H1 (cell line): ENCODE measurements around the gene GNG7. TPM values are rescaled to one million over a fixed set of nuclear protein-coding genes. Genes with fewer than 3 reads are reported as not detected.

Experiments
- CTCF ChIA-PET: fragments of 300-600 bp; sonication (Branson Sonifier 250); formaldehyde crosslinking; loops from one replicate; lab custom pipeline; 2021; ENCODE audit not compliant: partially characterized antibody; lab: Charles Lee
- POLR2A ChIA-PET: fragments of 300-600 bp; sonication (Branson Sonifier 250); formaldehyde crosslinking; loops from one replicate; lab custom pipeline; 2021; ENCODE audit warnings: inconsistent platforms; ENCODE audit not compliant: partially characterized antibody; lab: Charles Lee
- DNase-seq, 2 experiments: peaks; one replicate each; pipeline versions ENCODE4 v3.0.0 to v3.0.0-alpha.2; 2010 to 2022; ENCODE audit warnings: low spot score in 2 of 2, low read depth in 1 of 2, mixed read lengths in 1 of 2
- FAIRE-seq: peaks from 2 replicates; lab custom pipeline; 2011; peaks lifted over from hg19 to GRCh38; lab: Jason Lieb, UNC
- H2AFZ ChIP-seq: 2 replicates; pipeline ENCODE4 v1.8.1; 2012; ENCODE audit warnings: low read length, inconsistent platforms
- H2AK5ac ChIP-seq: 2 replicates; pipeline ENCODE4 v1.6.1; 2013; ENCODE audit warnings: low read depth, low read length
- H2BK120ac ChIP-seq: replicated peaks from 2 replicates; pipeline ENCODE3; 2013; ENCODE audit warnings: low read depth, low read length, inconsistent platforms
- H2BK12ac ChIP-seq: 2 replicates; pipeline ENCODE4 v1.6.1; 2013; ENCODE audit warnings: low read depth, low read length
- H2BK15ac ChIP-seq: 2 replicates; pipeline ENCODE4 v1.6.1; 2013; ENCODE audit warnings: low read length
- H2BK20ac ChIP-seq: 2 replicates; pipeline ENCODE4 v1.6.1; 2013; ENCODE audit warnings: low read length
- H2BK5ac ChIP-seq: 2 replicates; pipeline ENCODE4 v1.6.1; 2013; ENCODE audit warnings: low read depth, low read length
- H3K14ac ChIP-seq: 2 replicates; pipeline ENCODE4 v1.6.1; 2013; ENCODE audit warnings: inconsistent platforms; ENCODE audit not compliant: insufficient read length
- H3K18ac ChIP-seq: 2 replicates; pipeline ENCODE4 v1.6.1; 2013; ENCODE audit warnings: low read length; ENCODE audit errors: extremely low read depth
- H3K23ac ChIP-seq: 2 replicates; pipeline ENCODE4 v1.6.1; 2013; ENCODE audit warnings: inconsistent platforms; ENCODE audit not compliant: insufficient read length
- H3K23me2 ChIP-seq: 2 replicates; pipeline ENCODE4 v1.6.1; 2013; ENCODE audit warnings: low read depth, low read length
- H3K27ac ChIP-seq: 2 replicates; pipeline ENCODE4 v1.6.1; 2011; ENCODE audit warnings: low read depth, low read length, inconsistent platforms
- H3K27me3 ChIP-seq, 4 experiments: replicated peaks in 1 of 4; 1 replicate in 1 of 4; 2 replicates in 3 of 4; pipeline versions ENCODE4 v1.6.1 to v1.8.1; 2011 to 2013; ENCODE audit warnings: low read length in 3 of 4, mild to moderate bottlenecking in 3 of 4, inconsistent platforms in 2 of 4, mixed read lengths in 2 of 4, moderate library complexity in 1 of 4; ENCODE audit not compliant: control insufficient read depth in 3 of 4, insufficient read depth in 3 of 4; ENCODE audit errors: extremely low read depth in 1 of 4
- H3K36me3 ChIP-seq, 4 experiments: 2 replicates each; pipeline versions ENCODE4 v1.6.1 to v1.8.1; 2011 to 2013; ENCODE audit warnings: mild to moderate bottlenecking in 4 of 4, low read length in 3 of 4, moderate library complexity in 2 of 4, control low read depth in 1 of 4, inconsistent platforms in 1 of 4; ENCODE audit not compliant: insufficient read depth in 4 of 4, control insufficient read depth in 2 of 4
- H3K4ac ChIP-seq: replicated peaks from 2 replicates; pipeline ENCODE3; 2013; ENCODE audit warnings: low read length, low read depth, mixed read lengths, inconsistent platforms; ENCODE audit not compliant: insufficient read length
- H3K4me1 ChIP-seq, 4 experiments: replicated peaks in 1 of 4; 1 replicate in 1 of 4; 2 replicates in 3 of 4; pipeline versions ENCODE4 v1.6.1 to v1.8.1; 2011 to 2013; ENCODE audit warnings: low read length in 3 of 4, inconsistent platforms in 2 of 4, mixed read lengths in 1 of 4; ENCODE audit not compliant: insufficient read depth in 4 of 4, control insufficient read depth in 3 of 4
- H3K4me2 ChIP-seq, 2 experiments: 2 replicates each; pipeline versions ENCODE4 v1.6.1 to v1.8.1; 2011 to 2013; ENCODE audit warnings: low read depth in 2 of 2, low read length in 2 of 2, control low read depth in 1 of 2, inconsistent platforms in 1 of 2, mild to moderate bottlenecking in 1 of 2; ENCODE audit not compliant: insufficient read depth in 1 of 2
- H3K4me3 ChIP-seq, 4 experiments: fragments of 200-600, 300-600 bp in 1 of 4; sonication (generic), shearing (Covaris generic), sonication (Bioruptor Twin) in 1 of 4; 2 replicates each; pipeline versions ENCODE4 v1.5.1 to v1.8.1; 2011 to 2016; ENCODE audit warnings: low read length in 4 of 4, low read depth in 3 of 4, control low read depth in 2 of 4, inconsistent platforms in 2 of 4, mild to moderate bottlenecking in 2 of 4, mixed read lengths in 1 of 4, moderate library complexity in 1 of 4; ENCODE audit not compliant: insufficient read depth in 2 of 4; ENCODE audit errors: extremely low read depth in 1 of 4
- H3K56ac ChIP-seq: replicated peaks from 2 replicates; pipeline ENCODE3; 2013; ENCODE audit warnings: low read depth, mild to moderate bottlenecking, mixed read lengths, low read length, inconsistent platforms; ENCODE audit not compliant: insufficient read length
- H3K79me1 ChIP-seq: 2 replicates; pipeline ENCODE4 v1.6.1; 2013; ENCODE audit warnings: low read depth, low read length, control low read depth
- H3K79me2 ChIP-seq, 2 experiments: 2 replicates each; pipeline versions ENCODE4 v1.6.1 to v1.8.1; 2012 to 2013; ENCODE audit warnings: low read length in 2 of 2, mild to moderate bottlenecking in 2 of 2, inconsistent platforms in 1 of 2; ENCODE audit not compliant: insufficient read depth in 2 of 2, control insufficient read depth in 1 of 2
- H3K9ac ChIP-seq, 4 experiments: replicated peaks in 1 of 4; 1 replicate in 1 of 4; 2 replicates in 3 of 4; pipeline versions ENCODE4 v1.6.1 to v1.8.1; 2011 to 2013; ENCODE audit warnings: low read depth in 3 of 4, low read length in 3 of 4, control low read depth in 2 of 4, mild to moderate bottlenecking in 2 of 4, moderate library complexity in 2 of 4, inconsistent platforms in 1 of 4; ENCODE audit errors: extremely low read depth in 1 of 4
- H3K9me3 ChIP-seq, 2 experiments: 2 replicates each; pipeline versions ENCODE4 v1.6.1 to v1.8.1; 2012 to 2013; ENCODE audit warnings: mild to moderate bottlenecking in 2 of 2, moderate library complexity in 2 of 2, control low read depth in 1 of 2, inconsistent platforms in 1 of 2, low read depth in 1 of 2, low read length in 1 of 2, mixed read lengths in 1 of 2; ENCODE audit not compliant: insufficient read depth in 2 of 2
- H4K20me1 ChIP-seq, 2 experiments: replicated peaks in 1 of 2; 2 replicates each; pipeline versions ENCODE3 to v1.8.1; 2011 to 2013; ENCODE audit warnings: inconsistent platforms in 2 of 2, low read length in 2 of 2, mild to moderate bottlenecking in 1 of 2; ENCODE audit not compliant: insufficient read depth in 2 of 2, control insufficient read depth in 1 of 2
- H4K5ac ChIP-seq: 2 replicates; pipeline ENCODE4 v1.6.1; 2013; ENCODE audit warnings: low read length, low read depth, mixed read lengths, inconsistent platforms; ENCODE audit not compliant: insufficient read length
- H4K8ac ChIP-seq: 2 replicates; pipeline ENCODE4 v1.8.0; 2013; ENCODE audit warnings: mild to moderate bottlenecking, moderate library complexity, low read length, inconsistent platforms; ENCODE audit not compliant: insufficient read depth; ENCODE audit errors: extremely low read depth
- H4K91ac ChIP-seq: replicated peaks from 2 replicates; pipeline ENCODE3; 2013; ENCODE audit warnings: low read length, mixed read lengths, inconsistent platforms; ENCODE audit not compliant: insufficient read length
- GABPA ChIP-seq: IDR thresholded peaks from 2 replicates; pipeline ENCODE4 v1.6.1; 2011; ENCODE audit warnings: mild to moderate bottlenecking, low read length, moderate library complexity, borderline replicate concordance; ENCODE audit not compliant: insufficient read depth
- HDAC2 ChIP-seq, 2 experiments: fragments of 300-600 bp in 1 of 2; sonication (generic) in 1 of 2; IDR thresholded peaks; 2 replicates each; pipeline ENCODE4 v1.6.1; 2011 to 2012; ENCODE audit warnings: low read depth in 2 of 2, low read length in 2 of 2, mild to moderate bottlenecking in 2 of 2, moderate library complexity in 2 of 2, borderline replicate concordance in 1 of 2, inconsistent platforms in 1 of 2
- KDM1A ChIP-seq: fragments of 200-600, 300-600 bp; sonication (generic); IDR thresholded peaks from 2 replicates; pipeline ENCODE4 v1.7.1; 2016; ENCODE audit warnings: mild to moderate bottlenecking, low read length, borderline replicate concordance
- KDM4A ChIP-seq: IDR thresholded peaks from one replicate; pipeline ENCODE4 v1.7.1; 2012; ENCODE audit warnings: low read depth, mild to moderate bottlenecking, moderate library complexity, low read length, inconsistent platforms; ENCODE audit not compliant: severe bottlenecking
- YY1 ChIP-seq: IDR thresholded peaks from 2 replicates; pipeline ENCODE4 v1.6.1; 2011; ENCODE audit warnings: low read depth, mild to moderate bottlenecking, low read length
- WGBS, 2 experiments: shearing (Covaris generic) in 1 of 2; methylation state at CpG; one replicate each; pipeline versions ENCODE4 v1.1.6 to v1.1.7; 2013 to 2015; ENCODE audit warnings: low lambda C conversion rate in 2 of 2, mixed read lengths in 2 of 2, inconsistent platforms in 1 of 2, low coverage in 1 of 2, missing lambda C conversion rate in 1 of 2; ENCODE audit not compliant: insufficient replicate concordance in 2 of 2, insufficient coverage in 1 of 2, insufficient read length in 1 of 2; ENCODE audit errors: extremely low coverage in 1 of 2, missing lambda C conversion rate in 1 of 2; 5-methylcytosine and 5-hydroxymethylcytosine counted together
- polyA plus RNA-seq, 7 experiments: library from polyadenylated mRNA; depleted of rRNA in 3 of 7; stranded (reverse) in 5 of 7; unstranded in 2 of 7; fragments of >200 nt in 5 of 7; fragments of 200-250 nt in 2 of 7; gene quantifications; 1 replicate in 5 of 7; 2 replicates in 1 of 7; 4 replicates in 1 of 7; pipeline versions ENCODE4 v1.2.1 to v1.2.3, GENCODE V29; 2011 to 2013; ENCODE audit warnings: missing spikeins in 2 of 7, mixed read lengths in 2 of 7
- total RNA-seq: library from RNA; stranded (reverse); fragmentation: NEBNext Ultra II Directional; extraction: Animal tissue kit (Norgen Biotek cat#: 25700); gene quantifications from 2 replicates; pipeline ENCODE4 v1.2.1, GENCODE V29; 2021

GNG7 gene
- total and polyA plus RNA-seq, 2 of the 8 experiments (the other 6 are each of a cell fraction or from before 2014, with no cell fraction given): 2.8 to 7.8 TPM

DNA sequence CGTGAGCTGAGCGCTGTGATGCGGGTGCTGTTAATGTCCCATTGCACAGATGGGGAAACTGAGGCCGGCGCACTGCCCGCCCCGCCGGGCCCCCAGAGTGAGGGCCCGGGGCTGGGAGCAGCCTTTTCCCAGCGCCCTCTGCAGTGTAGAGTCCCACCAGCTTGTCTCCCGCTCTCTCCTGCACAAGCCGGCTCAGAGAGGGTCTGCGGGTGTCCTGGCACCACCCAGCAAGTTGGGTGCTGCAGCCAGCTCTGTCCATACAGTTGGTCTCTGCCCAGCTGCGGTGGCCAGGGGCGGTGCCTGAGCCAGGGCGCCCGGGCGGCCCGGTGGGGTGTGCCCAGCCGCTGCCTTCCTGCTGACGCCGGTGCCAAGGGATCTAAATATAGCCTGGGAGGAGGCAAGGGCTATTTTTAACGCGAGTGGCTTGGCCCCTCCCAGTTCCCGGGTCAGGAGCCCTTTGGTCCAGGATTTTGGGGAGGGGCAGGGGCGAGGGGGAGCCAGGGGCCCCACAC, 207.3 kb downstream of the GNG7 start:
- Histone ChIP-seq H2BK12ac (no peak overlapping the region), H4K91ac (no peak overlapping the region), H2BK5ac (no peak overlapping the region), H3K4me3 (peak overlapping the region; percentile 35 to 64 (median 47)), H3K36me3 (no peaks in the 10 kb centered on the region), H3K27ac (no peak overlapping the region), H3K9me3 (no peaks in the 10 kb centered on the region), H4K8ac (peak overlapping the region; percentile 63), H3K79me1 (no peaks in the 10 kb centered on the region), H3K27me3 (peaks cover 2 to 34% (median 19%) of the 10 kb centered on the region in 4 experiments), H3K14ac (no peak overlapping the region), H4K5ac (no peak overlapping the region), H2BK120ac (no peak overlapping the region), H3K4me1 (peaks cover 3 to 20% (median 13%) of the 10 kb centered on the region in 4 experiments; a peak in 6 of 7 replicates), H2BK15ac (no peak overlapping the region), H4K20me1 (peaks cover 0 to 1% of the 10 kb centered on the region in 2 experiments), H2BK20ac (no peak overlapping the region), H2AK5ac (no peak overlapping the region), H3K9ac (no peak overlapping the region), H3K23me2 (peaks cover 4% of the 10 kb centered on the region; the same call in 1 of the 2 replicates)
- DNase-seq (no peak), FAIRE-seq (no peak)
- CTCF ChIA-PET: interaction anchor here (0.7 to 2.5 kb wide), 3 partner anchors 17 to 233 kb away, joined by 3 to 8 read pairs (median 3); no protein-coding TSS in a partner anchor
- peak; percentile 15 for TF ChIP-seq KDM4A
- 0 out of 4 replicates have a peak, but pooled peaks of 1 of the 2 experiments have one; percentile 39 for TF ChIP-seq HDAC2 (IDR thresholded peaks at IDR 0.05; ENCODE audit: borderline replicate concordance in 1 of 2, low read depth in 2 of 2, low read length in 2 of 2)
- peak; percentile 77 for TF ChIP-seq KDM1A
- no peak for TF ChIP-seq YY1
- TF ChIP-seq GABPA: peak; percentile 47; the same call in 1 of the 2 replicates
- TF ChIP-seq, all 59 proteins: peak for 4
- 16% methylated on average over 26 of the region's 26 CpGs; no CpG with 5 or more reads in 1 of the 2 experiments for WGBS, 2 experiments
- H3K4ac ChIP-seq: no peak overlapping the region
- POLR2A ChIA-PET: interaction anchor here (0.8 to 16.3 kb wide), 4 partner anchors 9 to 74 kb away, joined by 3 to 216 read pairs (median 3); partner anchors contain the start of gene GADD45B
- no peaks in the 10 kb centered on the region for H3K79me2 ChIP-seq
- no peak overlapping the region for H3K56ac ChIP-seq
- H2AFZ ChIP-seq: no peak overlapping the region; the same call in 1 of the 2 replicates
- H3K23ac ChIP-seq: no peak overlapping the region
- H3K4me2 ChIP-seq: peak overlapping the region; percentile 44 to 89
- no peak overlapping the region; the same call in 1 of the 2 replicates for H3K18ac ChIP-seq
